IPS DF 6.9 (cell line): ENCODE measurements around the gene TNRC18.
"Not testable (repeated sequence)": the region's sequence is repeated elsewhere in the genome, so short reads cannot be mapped to it uniquely, and the experiment has no call there.

Experiments
- DNase-seq: peaks from one replicate; pipeline ENCODE4 v3.0.0-alpha.2; 2013; ENCODE audit warnings: low read depth, low spot score
- H3K27ac ChIP-seq: one replicate; pipeline ENCODE4 v1.5.1; 2013; ENCODE audit warnings: low read length, control low read depth
- H3K27me3 ChIP-seq: 2 replicates; pipeline ENCODE4 v1.6.1; 2013; ENCODE audit warnings: mild to moderate bottlenecking, low read length; ENCODE audit not compliant: control insufficient read depth, insufficient read depth
- H3K36me3 ChIP-seq: 2 replicates; pipeline ENCODE4 v1.6.1; 2013; ENCODE audit warnings: low read length; ENCODE audit not compliant: control insufficient read depth, insufficient read depth
- H3K4me1 ChIP-seq: 2 replicates; pipeline ENCODE4 v1.6.1; 2013; ENCODE audit warnings: low read length; ENCODE audit not compliant: control insufficient read depth, insufficient read depth
- H3K4me3 ChIP-seq: 2 replicates; pipeline ENCODE4 v1.5.1; 2013; ENCODE audit warnings: mild to moderate bottlenecking, low read length
- H3K9me3 ChIP-seq: 2 replicates; pipeline ENCODE4 v1.6.1; 2013; ENCODE audit warnings: low read length, inconsistent platforms; ENCODE audit not compliant: control insufficient read depth, insufficient read depth
- WGBS: extraction: QIAGEN DNeasy Blood & Tissue Kit; methylation state at CpG from one replicate; pipeline ENCODE4 v1.1.7; 2013; ENCODE audit warnings: mixed read lengths, missing lambda C conversion rate; ENCODE audit not compliant: insufficient read length, insufficient coverage; 5-methylcytosine and 5-hydroxymethylcytosine counted together

Gene TNRC18, protein sequence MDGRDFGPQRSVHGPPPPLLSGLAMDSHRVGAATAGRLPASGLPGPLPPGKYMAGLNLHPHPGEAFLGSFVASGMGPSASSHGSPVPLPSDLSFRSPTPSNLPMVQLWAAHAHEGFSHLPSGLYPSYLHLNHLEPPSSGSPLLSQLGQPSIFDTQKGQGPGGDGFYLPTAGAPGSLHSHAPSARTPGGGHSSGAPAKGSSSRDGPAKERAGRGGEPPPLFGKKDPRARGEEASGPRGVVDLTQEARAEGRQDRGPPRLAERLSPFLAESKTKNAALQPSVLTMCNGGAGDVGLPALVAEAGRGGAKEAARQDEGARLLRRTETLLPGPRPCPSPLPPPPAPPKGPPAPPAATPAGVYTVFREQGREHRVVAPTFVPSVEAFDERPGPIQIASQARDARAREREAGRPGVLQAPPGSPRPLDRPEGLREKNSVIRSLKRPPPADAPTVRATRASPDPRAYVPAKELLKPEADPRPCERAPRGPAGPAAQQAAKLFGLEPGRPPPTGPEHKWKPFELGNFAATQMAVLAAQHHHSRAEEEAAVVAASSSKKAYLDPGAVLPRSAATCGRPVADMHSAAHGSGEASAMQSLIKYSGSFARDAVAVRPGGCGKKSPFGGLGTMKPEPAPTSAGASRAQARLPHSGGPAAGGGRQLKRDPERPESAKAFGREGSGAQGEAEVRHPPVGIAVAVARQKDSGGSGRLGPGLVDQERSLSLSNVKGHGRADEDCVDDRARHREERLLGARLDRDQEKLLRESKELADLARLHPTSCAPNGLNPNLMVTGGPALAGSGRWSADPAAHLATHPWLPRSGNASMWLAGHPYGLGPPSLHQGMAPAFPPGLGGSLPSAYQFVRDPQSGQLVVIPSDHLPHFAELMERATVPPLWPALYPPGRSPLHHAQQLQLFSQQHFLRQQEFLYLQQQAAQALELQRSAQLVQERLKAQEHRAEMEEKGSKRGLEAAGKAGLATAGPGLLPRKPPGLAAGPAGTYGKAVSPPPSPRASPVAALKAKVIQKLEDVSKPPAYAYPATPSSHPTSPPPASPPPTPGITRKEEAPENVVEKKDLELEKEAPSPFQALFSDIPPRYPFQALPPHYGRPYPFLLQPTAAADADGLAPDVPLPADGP (N-terminal part only)

DNA sequence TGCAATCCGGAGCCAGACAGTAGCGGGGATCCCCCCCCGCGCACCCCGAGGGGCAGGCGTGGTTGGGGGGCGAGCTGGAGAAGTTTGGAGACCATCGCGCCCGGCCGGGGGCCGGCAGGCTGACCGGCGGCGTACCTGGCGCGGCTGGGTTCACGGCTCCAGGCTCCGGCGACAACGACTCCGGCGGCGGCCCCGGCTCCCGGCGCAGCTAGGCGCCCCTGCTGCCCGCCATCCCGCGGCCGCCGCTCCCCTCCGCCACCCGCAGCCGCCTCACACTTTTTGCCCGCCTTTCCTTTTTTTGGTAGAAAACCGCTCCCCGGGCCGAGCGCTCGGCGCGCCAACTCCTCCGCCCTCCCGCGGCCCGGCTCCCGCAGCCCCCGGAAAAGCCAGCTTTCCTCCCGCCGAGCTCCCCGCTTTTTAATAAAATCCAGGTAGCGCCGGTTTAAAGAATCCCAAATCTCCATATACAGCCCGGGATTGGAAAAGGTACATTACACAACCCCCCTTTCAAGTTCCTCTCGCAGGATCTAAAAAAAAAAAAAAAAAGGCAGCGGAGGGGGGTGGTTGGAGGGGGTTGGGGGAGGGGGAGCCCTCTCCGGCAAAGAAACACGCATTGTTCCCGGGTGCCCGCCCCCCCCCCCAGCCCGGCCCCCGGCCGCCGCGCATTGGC lies at the start of gene TNRC18:
TSS of gene TNRC18 (minus strand) at position 529 of the 670 bp plus-strand sequence. CDS start 2,588 bp downstream, outside the sequence.
- Histone ChIP-seq H3K4me1 (peaks cover 6% of the 10 kb centered on the region), H3K4me3 (peak within 1 kb of the TSS; percentile 38; the same call in 1 of the 2 replicates), H3K27me3 (peaks cover 46% of the 10 kb centered on the region), H3K36me3 (no peaks in the 10 kb centered on the region), H3K27ac (no peak within 1 kb of the TSS), H3K9me3 (no peaks in the 10 kb centered on the region)
- no CpG with 5 or more reads among the region's 67 CpGs for WGBS
- no peak for DNase-seq

DNA sequence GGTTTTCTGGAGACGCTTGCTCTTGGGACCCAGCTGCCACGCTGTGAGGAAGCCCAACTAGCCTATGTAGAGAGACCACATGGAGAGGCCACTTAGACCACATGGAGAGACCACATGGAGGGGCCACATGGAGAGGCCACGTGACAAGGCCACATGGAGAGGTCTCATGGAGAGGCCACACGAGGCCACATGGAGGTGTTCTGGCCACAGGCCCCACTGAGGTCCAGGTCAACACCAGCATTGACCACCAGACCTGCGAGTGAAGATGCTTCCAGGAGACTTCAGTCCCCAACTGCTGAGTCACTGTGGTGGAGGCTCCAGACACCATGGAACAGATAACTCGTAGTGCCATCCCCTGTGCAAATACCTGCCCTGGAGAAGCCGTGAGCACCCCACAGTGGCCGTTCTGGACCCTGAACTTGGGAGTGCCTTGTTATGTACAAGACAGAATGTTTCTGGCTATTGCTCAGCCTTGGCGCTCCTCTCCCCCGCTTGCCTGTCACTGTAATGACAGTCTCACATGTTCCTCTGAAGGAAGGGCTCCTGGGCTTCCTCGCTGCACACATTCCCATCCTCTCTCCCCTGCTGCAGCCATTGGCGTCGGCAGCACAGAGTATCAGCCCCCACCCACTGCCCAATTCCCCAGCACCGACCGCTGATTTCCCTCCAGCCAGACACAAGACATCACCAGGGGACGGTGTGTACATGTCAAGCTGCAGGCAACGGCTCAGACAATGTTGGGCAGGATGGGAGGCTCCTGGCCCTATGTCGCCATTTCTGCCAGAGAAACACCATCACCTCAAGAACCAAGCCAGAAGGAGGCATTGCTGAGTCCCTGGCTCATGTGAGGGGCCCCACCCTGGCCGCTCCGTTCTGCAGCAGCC lies 49.0 kb upstream of the TNRC18 start:
- no peak for DNase-seq
- Histone ChIP-seq H3K27ac (no peak overlapping the region), H3K4me3 (no peak overlapping the region), H3K27me3 (no peaks in the 10 kb centered on the region), H3K36me3 (no peaks in the 10 kb centered on the region), H3K4me1 (peaks cover 3% of the 10 kb centered on the region), H3K9me3 (no peaks in the 10 kb centered on the region)
- no CpG with 5 or more reads among the region's 20 CpGs for WGBS

DNA sequence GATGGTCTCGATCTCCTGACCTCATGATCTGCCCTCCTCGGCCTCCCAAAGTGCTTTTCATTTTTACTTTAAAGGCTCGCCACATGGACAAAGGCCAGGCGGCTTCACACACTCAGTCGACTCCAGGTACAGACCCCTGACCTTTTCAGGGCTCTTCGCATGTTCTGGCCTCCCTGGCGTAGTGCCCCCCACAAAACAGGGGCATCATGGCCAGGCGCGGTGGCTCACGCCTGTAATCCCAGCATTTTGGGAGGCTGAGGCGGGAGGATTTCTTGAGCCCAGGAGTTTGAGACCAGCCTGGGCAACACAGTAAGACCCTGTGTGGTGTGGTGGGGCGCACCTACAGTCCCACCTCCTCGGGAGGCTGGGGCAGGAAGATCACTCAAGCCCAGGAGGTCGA lies 48.0 kb upstream of the TNRC18 start:
- H3K27ac ChIP-seq, H3K36me3 ChIP-seq, DNase-seq, H3K4me3 ChIP-seq, H3K4me1 ChIP-seq, H3K9me3 ChIP-seq, H3K27me3 ChIP-seq: not testable (repeated sequence)
- WGBS = no CpG with 5 or more reads among the region's 14 CpGs

DNA sequence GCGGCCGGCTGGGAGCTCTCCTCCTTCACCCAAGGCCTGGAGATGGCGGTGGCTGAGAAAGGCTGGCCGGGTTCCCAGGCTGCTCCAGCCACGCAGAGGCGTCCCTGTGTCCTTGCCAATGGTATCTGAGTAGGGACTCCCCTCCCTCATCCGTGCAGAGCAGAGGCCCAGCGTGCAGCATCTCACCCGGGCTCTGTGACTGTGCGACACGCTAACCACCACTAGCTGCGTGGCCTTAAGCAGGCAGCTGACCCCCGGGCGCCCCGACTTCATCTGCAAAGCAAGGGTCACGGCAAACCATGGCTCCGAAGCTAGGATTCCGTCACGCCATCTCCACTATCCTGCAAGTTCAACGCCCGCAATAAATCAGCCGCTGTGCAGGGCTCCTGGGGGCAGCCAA lies 47.2 kb upstream of the TNRC18 start:
- Histone ChIP-seq H3K27ac (no peak overlapping the region), H3K4me3 (no peak overlapping the region), H3K27me3 (no peaks in the 10 kb centered on the region), H3K9me3 (no peaks in the 10 kb centered on the region), H3K4me1 (no peaks in the 10 kb centered on the region), H3K36me3 (no peaks in the 10 kb centered on the region)
- no CpG with 5 or more reads among the region's 22 CpGs for WGBS
- no peak for DNase-seq

DNA sequence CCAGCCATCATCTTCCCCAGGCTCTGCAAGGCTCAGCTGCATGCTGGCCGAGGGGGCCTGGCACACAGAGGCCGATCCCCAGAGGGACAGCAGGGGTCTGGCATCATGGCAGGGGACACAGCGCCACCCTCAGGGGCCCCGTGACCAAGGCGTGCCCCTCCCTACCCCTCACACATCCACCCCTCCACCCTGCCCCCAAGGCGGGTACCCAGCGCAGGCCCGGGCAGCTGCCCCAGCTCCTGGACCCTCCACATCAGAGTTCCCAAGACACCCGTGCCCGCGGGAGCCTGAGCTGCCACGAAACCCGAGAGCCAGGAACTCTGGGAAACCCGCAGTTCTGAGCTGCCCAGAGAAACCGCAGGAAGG lies 46.5 kb upstream of the TNRC18 start:
- no peaks in the 10 kb centered on the region for H3K36me3 ChIP-seq
- H3K9me3 ChIP-seq = no peaks in the 10 kb centered on the region
- H3K27ac ChIP-seq = no peak overlapping the region
- no peak for DNase-seq
- no peaks in the 10 kb centered on the region for H3K4me1 ChIP-seq
- H3K4me3 ChIP-seq = no peak overlapping the region
- WGBS = no CpG with 5 or more reads among the region's 15 CpGs
- H3K27me3 ChIP-seq = no peaks in the 10 kb centered on the region

DNA sequence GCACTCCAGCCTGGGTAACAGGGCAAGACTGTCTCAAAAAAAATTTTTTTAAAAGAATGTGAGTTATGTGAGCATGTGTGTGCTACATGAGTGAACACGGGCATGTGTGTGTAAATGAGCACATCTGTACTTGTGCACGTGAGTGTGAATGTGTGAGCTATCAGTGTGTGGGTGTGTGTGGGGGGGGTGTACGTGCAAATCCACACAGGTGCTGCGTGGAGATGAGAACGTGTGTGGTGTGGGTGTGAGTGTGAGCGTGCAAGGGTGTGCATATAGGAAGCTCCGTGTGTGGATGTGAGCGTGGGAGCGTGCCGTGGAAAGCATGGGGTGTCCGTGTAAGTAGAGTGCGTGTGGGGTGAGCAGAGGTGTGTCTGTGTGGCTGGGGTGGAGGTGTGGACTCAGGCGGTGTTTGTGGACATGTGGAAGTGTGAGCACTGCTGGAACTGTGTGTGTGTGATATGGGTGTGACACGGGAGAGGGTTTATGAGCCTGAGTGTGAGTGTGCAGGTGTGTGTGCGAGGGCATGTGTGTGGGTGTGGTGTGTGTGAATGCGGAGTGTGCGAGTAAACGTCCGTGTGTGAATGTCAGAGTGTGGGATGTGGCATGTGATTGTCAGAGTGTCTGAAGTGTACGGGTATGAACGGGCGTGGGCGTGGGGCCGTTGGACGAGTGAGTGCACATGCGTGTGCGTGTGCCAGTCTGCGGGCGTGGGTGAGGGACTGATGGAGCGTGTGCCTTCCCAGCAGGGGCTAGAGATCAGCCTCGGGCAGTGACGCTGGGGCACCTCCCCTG lies 45.9 kb upstream of the TNRC18 start:
- Histone ChIP-seq H3K9me3 (no peaks in the 10 kb centered on the region), H3K4me1 (no peaks in the 10 kb centered on the region), H3K36me3 (no peaks in the 10 kb centered on the region), H3K27me3 (no peaks in the 10 kb centered on the region), H3K4me3 (no peak overlapping the region), H3K27ac (no peak overlapping the region)
- no peak for DNase-seq
- 100% methylated on average over 16 of the region's 32 CpGs for WGBS

DNA sequence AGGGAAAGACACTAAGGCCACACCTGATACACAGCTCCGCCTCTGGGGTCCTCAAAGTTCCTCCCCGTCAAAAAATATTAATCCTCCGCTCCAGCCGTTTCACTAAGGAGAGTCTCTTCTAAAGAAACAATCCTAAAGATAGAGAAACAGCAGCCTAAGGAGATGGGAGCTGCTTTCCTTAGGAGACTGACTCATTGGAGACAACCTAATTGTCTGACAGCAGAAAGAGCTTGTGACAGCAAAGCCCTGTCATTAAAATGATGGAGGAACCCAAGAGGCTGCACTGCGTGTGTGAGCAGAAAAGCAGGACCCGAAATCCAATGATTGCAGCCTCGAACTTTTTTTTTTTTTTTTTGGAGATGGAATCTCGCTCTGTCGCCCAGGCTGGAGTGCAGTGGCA lies 44.0 kb upstream of the TNRC18 start:
- no peaks in the 10 kb centered on the region for H3K4me1 ChIP-seq
- no CpG with 5 or more reads among the region's 9 CpGs for WGBS
- H3K27me3 ChIP-seq = no peaks in the 10 kb centered on the region
- no peak for DNase-seq
- H3K27ac ChIP-seq = no peak overlapping the region
- no peaks in the 10 kb centered on the region for H3K36me3 ChIP-seq
- H3K9me3 ChIP-seq = no peaks in the 10 kb centered on the region
- no peak overlapping the region for H3K4me3 ChIP-seq

DNA sequence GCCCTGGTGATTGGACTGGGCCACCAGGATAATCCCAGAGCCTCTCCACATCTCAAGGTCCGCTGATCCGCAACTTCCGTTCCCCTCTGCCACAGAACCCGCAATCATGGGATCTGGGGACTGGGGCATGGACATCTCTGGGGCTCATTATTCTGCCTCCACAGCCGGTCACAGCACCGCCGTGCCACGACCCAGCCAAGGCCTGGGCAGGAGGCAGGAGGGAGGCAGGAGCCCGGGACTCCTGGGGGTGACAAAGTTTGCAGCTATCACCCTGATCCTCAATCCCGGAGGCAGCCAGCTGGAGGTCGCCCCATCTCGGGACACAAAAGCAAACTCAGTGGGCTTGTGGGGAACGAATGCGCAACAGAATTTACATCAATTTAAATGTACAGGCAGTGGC lies 42.9 kb upstream of the TNRC18 start:
- Histone ChIP-seq H3K4me1 (no peaks in the 10 kb centered on the region), H3K27ac (no peak overlapping the region), H3K4me3 (no peak overlapping the region), H3K9me3 (no peaks in the 10 kb centered on the region), H3K36me3 (no peaks in the 10 kb centered on the region), H3K27me3 (no peaks in the 10 kb centered on the region)
- WGBS = no CpG with 5 or more reads among the region's 14 CpGs
- DNase-seq = no peak

DNA sequence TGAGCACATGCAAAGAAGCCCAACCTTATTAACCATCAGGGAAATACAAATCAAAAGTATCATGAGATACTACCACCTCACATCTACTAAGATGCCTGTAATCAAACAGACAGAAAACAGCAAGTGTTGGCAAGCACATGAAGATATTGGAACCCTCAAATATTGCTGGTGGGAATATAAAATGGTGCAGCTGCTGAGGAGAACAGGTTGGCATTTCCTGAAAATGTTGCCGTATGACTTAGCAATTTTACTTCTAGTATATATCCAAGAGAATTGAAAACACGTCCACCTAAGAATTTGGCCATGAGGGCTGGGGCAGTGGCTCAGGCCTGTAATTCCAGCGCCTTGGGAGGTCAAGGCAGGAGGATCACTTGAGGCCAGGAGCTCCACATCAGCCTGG lies 39.4 kb upstream of the TNRC18 start:
- no peak overlapping the region for H3K27ac ChIP-seq
- no peaks in the 10 kb centered on the region for H3K27me3 ChIP-seq
- no peaks in the 10 kb centered on the region for H3K36me3 ChIP-seq
- no peak overlapping the region for H3K4me3 ChIP-seq
- no peaks in the 10 kb centered on the region for H3K4me1 ChIP-seq
- WGBS = no CpG with 5 or more reads among the region's 3 CpGs
- no peak for DNase-seq
- H3K9me3 ChIP-seq = no peaks in the 10 kb centered on the region
